WTC11 (cell line): Measurements from ENCODE around the gene ABHD11. TPM values are rescaled to one million over a fixed set of nuclear protein-coding genes. Genes with fewer than 3 reads are reported as not detected.

ENCODE experiments used
- ATAC-seq: fragments of 200-7000 bp; cut with Tn5 transposase; 2 replicates; pipeline ENCODE4 v1.10.0; 2021; ENCODE audit warnings: mild to moderate bottlenecking, moderate library complexity
- CTCF ChIA-PET: fragments of 300-600 bp; sonication (Branson Sonifier 250); formaldehyde crosslinking; loops from one replicate; lab custom pipeline; 2021; ENCODE audit warnings: antibody characterized with exemption; lab: Charles Lee
- POLR2A ChIA-PET: fragments of 350-600 bp; sonication (Branson Sonifier 250); formaldehyde crosslinking; loops from one replicate; lab custom pipeline; 2021; ENCODE audit warnings: antibody characterized with exemption; lab: Charles Lee
- DNase-seq: peaks from one replicate; pipeline ENCODE4 v3.0.0; 2021; ENCODE audit warnings: low spot score
- H3K27ac Mint-ChIP-seq: 2 replicates; pipeline ENCODE4 v1.8.0; 2021; ENCODE audit warnings: mixed read lengths
- H3K27me3 Mint-ChIP-seq: 2 replicates; pipeline ENCODE4 v1.8.0; 2021; ENCODE audit warnings: low read depth, mild to moderate bottlenecking, moderate library complexity, mixed read lengths
- H3K36me3 Mint-ChIP-seq: 2 replicates; pipeline ENCODE4 v1.8.0; 2021; ENCODE audit warnings: mixed read lengths
- H3K4me1 Mint-ChIP-seq: 2 replicates; pipeline ENCODE4 v1.8.0; 2022; ENCODE audit warnings: mixed read lengths
- H3K4me3 Mint-ChIP-seq: 2 replicates; pipeline ENCODE4 v1.8.0; 2021; ENCODE audit warnings: mild to moderate bottlenecking, moderate library complexity, mixed read lengths
- H3K9me3 Mint-ChIP-seq: 2 replicates; pipeline ENCODE4 v1.8.0; 2021; ENCODE audit warnings: mixed read lengths
- ATF6 ChIP-seq: sonication (generic); formaldehyde crosslinking; IDR thresholded peaks from 2 replicates; pipeline ENCODE4 v1.8.1; 2023; ENCODE audit warnings: mild to moderate bottlenecking, missing genetic modification reagents
- CREM ChIP-seq: sonication (generic); formaldehyde crosslinking; IDR thresholded peaks from 2 replicates; pipeline ENCODE4 v1.8.1; 2022; ENCODE audit warnings: mild to moderate bottlenecking, missing genetic modification reagents, moderate library complexity
- GABPB1 ChIP-seq: sonication (generic); formaldehyde crosslinking; IDR thresholded peaks from 2 replicates; pipeline ENCODE4 v1.8.1; 2023; ENCODE audit warnings: mild to moderate bottlenecking, missing genetic modification reagents
- NFE2L1 ChIP-seq: sonication (generic); formaldehyde crosslinking; IDR thresholded peaks from 2 replicates; pipeline ENCODE4 v1.8.1; 2023; ENCODE audit warnings: missing genetic modification reagents
- OVOL2 ChIP-seq: fragments of 250-450 bp; sonication (Bioruptor Pico); IDR thresholded peaks from 2 replicates; pipeline ENCODE4 v1.9.0; 2021; ENCODE audit warnings: mild to moderate bottlenecking, borderline replicate concordance
- PRRX2 ChIP-seq: fragments of 250-450 bp; sonication (Bioruptor Pico); IDR thresholded peaks from 2 replicates; pipeline ENCODE4 v1.8.0; 2021; ENCODE audit warnings: mild to moderate bottlenecking
- SOX15 ChIP-seq: fragments of 250-450 bp; sonication (Bioruptor Pico); IDR thresholded peaks from 2 replicates; pipeline ENCODE4 v1.9.0; 2021; ENCODE audit warnings: mild to moderate bottlenecking
- TEAD4 ChIP-seq: sonication (generic); formaldehyde crosslinking; IDR thresholded peaks from 2 replicates; pipeline ENCODE4 v1.8.0; 2022; ENCODE audit warnings: mild to moderate bottlenecking, missing genetic modification reagents
- ZNF232 ChIP-seq: sonication (generic); formaldehyde crosslinking; IDR thresholded peaks from 2 replicates; pipeline ENCODE4 v1.8.0; 2022; ENCODE audit warnings: mild to moderate bottlenecking, missing genetic modification reagents
- total RNA-seq: library from RNA; stranded (reverse); gene quantifications from 3 replicates; pipeline ENCODE4 v1.2.3, GENCODE V29; 2021
- TF ChIP-seq, protein P1 (sequence below): sonication (generic); formaldehyde crosslinking; IDR thresholded peaks from 2 replicates; pipeline ENCODE4 v1.8.0; 2022; ENCODE audit warnings: missing genetic modification reagents
- TF ChIP-seq, protein P2 (sequence below): sonication (generic); formaldehyde crosslinking; IDR thresholded peaks from 2 replicates; pipeline ENCODE4 v1.8.1; 2022; ENCODE audit warnings: missing genetic modification reagents, borderline replicate concordance
- TF ChIP-seq, protein P3 (sequence below): fragments of 250-450 bp; sonication (Bioruptor Pico); IDR thresholded peaks from 2 replicates; pipeline ENCODE4 v1.9.0; 2021; ENCODE audit warnings: mild to moderate bottlenecking
- TF ChIP-seq, protein P4 (sequence below): sonication (generic); formaldehyde crosslinking; IDR thresholded peaks from 2 replicates; pipeline ENCODE4 v1.8.1; 2023; ENCODE audit warnings: mild to moderate bottlenecking, missing genetic modification reagents, moderate library complexity
- TF ChIP-seq, protein P5 (sequence below): sonication (generic); formaldehyde crosslinking; IDR thresholded peaks from 2 replicates; pipeline ENCODE4 v1.8.0; 2023; ENCODE audit warnings: missing genetic modification reagents

The ABHD11 gene
- total RNA-seq, 1 experiment from 2014 or later, result 23.8 TPM

DNA sequence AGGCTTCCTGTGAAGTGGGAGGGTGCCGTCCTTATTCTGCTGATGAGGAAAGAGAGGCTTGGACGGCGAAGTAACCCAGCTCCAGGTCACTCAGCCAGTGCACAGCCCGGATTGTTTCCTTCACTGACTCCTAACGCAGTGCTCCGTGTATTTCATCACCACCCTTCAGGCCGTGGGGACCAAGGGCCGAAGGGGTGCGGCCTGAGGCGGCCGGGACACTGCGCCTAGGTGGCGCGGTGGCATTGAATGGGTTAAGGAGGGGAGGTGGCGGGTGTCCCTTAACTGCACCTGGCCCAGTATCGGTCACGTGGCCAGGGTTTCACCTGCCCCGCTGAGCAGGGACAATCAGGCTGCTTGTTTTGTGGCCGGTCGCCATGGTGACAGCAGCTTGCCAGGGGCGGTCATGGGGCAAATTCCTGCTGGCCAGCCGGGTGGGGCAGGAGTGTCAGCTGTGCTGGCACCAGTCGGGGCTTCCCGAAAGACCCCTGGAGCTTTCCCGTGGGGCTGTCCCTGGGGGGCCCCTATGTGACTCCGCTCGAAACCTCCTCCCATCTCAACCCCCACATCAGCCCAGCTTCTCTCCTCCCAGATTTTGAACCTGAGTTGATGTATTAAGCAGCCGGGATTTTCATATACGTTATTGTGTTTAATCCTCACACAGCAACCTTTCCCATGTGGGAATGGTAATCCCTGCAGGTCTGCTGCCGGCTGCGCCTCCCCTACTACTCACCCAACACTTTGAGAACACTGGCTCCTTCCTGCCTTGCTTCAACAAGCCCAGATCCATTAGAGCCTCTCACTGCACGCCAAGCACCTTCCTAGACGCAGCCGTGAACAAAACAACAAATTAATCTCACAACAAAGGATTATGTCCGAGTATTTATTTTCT lies 4.4 kb upstream of the ABHD11 start (continued):
- TF ChIP-seq, protein P1, sequence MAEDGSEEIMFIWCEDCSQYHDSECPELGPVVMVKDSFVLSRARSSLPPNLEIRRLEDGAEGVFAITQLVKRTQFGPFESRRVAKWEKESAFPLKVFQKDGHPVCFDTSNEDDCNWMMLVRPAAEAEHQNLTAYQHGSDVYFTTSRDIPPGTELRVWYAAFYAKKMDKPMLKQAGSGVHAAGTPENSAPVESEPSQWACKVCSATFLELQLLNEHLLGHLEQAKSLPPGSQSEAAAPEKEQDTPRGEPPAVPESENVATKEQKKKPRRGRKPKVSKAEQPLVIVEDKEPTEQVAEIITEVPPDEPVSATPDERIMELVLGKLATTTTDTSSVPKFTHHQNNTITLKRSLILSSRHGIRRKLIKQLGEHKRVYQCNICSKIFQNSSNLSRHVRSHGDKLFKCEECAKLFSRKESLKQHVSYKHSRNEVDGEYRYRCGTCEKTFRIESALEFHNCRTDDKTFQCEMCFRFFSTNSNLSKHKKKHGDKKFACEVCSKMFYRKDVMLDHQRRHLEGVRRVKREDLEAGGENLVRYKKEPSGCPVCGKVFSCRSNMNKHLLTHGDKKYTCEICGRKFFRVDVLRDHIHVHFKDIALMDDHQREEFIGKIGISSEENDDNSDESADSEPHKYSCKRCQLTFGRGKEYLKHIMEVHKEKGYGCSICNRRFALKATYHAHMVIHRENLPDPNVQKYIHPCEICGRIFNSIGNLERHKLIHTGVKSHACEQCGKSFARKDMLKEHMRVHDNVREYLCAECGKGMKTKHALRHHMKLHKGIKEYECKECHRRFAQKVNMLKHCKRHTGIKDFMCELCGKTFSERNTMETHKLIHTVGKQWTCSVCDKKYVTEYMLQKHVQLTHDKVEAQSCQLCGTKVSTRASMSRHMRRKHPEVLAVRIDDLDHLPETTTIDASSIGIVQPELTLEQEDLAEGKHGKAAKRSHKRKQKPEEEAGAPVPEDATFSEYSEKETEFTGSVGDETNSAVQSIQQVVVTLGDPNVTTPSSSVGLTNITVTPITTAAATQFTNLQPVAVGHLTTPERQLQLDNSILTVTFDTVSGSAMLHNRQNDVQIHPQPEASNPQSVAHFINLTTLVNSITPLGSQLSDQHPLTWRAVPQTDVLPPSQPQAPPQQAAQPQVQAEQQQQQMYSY (CRISPR knock-in tag), result no peak
- no peak for TF ChIP-seq ZNF232
- TF ChIP-seq, protein P2, sequence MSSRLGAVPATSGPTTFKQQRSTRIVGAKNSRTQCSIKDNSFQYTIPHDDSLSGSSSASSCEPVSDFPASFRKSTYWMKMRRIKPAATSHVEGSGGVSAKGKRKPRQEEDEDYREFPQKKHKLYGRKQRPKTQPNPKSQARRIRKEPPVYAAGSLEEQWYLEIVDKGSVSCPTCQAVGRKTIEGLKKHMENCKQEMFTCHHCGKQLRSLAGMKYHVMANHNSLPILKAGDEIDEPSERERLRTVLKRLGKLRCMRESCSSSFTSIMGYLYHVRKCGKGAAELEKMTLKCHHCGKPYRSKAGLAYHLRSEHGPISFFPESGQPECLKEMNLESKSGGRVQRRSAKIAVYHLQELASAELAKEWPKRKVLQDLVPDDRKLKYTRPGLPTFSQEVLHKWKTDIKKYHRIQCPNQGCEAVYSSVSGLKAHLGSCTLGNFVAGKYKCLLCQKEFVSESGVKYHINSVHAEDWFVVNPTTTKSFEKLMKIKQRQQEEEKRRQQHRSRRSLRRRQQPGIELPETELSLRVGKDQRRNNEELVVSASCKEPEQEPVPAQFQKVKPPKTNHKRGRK (CRISPR knock-in tag), result no peak
- TF ChIP-seq, protein P3, sequence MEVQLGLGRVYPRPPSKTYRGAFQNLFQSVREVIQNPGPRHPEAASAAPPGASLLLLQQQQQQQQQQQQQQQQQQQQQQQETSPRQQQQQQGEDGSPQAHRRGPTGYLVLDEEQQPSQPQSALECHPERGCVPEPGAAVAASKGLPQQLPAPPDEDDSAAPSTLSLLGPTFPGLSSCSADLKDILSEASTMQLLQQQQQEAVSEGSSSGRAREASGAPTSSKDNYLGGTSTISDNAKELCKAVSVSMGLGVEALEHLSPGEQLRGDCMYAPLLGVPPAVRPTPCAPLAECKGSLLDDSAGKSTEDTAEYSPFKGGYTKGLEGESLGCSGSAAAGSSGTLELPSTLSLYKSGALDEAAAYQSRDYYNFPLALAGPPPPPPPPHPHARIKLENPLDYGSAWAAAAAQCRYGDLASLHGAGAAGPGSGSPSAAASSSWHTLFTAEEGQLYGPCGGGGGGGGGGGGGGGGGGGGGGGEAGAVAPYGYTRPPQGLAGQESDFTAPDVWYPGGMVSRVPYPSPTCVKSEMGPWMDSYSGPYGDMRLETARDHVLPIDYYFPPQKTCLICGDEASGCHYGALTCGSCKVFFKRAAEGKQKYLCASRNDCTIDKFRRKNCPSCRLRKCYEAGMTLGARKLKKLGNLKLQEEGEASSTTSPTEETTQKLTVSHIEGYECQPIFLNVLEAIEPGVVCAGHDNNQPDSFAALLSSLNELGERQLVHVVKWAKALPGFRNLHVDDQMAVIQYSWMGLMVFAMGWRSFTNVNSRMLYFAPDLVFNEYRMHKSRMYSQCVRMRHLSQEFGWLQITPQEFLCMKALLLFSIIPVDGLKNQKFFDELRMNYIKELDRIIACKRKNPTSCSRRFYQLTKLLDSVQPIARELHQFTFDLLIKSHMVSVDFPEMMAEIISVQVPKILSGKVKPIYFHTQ (CRISPR knock-in tag), result peak; percentile 78; the same call in 1 of the 2 replicates
- TF ChIP-seq, protein P4, sequence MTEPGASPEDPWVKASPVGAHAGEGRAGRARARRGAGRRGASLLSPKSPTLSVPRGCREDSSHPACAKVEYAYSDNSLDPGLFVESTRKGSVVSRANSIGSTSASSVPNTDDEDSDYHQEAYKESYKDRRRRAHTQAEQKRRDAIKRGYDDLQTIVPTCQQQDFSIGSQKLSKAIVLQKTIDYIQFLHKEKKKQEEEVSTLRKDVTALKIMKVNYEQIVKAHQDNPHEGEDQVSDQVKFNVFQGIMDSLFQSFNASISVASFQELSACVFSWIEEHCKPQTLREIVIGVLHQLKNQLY (CRISPR knock-in tag), result no peak
- TF ChIP-seq NFE2L1 (CRISPR knock-in tag), result no peak; the same call in 1 of the 2 replicates
- no peak for TF ChIP-seq GABPB1
- TF ChIP-seq PRRX2 (CRISPR knock-in tag), result peak; percentile 50; the same call in 1 of the 2 replicates
- no peak for TF ChIP-seq OVOL2 (CRISPR knock-in tag)
- TF ChIP-seq SOX15 (CRISPR knock-in tag), result no peak
- TF ChIP-seq, protein P5, sequence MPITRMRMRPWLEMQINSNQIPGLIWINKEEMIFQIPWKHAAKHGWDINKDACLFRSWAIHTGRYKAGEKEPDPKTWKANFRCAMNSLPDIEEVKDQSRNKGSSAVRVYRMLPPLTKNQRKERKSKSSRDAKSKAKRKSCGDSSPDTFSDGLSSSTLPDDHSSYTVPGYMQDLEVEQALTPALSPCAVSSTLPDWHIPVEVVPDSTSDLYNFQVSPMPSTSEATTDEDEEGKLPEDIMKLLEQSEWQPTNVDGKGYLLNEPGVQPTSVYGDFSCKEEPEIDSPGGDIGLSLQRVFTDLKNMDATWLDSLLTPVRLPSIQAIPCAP (CRISPR knock-in tag), result no peak
- no peak for TF ChIP-seq ATF6 (CRISPR knock-in tag)

DNA sequence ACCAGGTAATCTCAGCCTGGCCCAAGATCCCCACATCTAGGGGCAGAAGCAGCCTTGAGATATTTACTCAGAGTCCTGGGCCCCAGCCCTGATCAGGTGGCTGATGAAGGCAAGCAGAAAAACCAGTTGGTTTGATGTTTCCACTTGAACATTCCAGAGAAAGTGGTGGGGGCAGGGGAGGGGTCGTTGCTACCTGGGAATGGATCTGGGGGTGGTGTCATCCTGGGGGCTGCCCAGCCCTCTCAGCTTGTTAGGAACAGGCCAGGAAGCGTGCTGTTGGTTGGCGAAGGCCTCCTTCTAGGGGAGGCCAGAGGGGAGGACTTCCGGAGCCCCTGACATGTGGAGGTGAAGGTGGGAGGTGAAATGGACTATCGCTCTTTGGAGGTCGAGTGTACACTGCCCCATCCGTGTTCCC lies 3.7 kb upstream of the ABHD11 start:
- ATAC-seq, result peak; percentile 5
- H3K4me1 Mint-ChIP-seq, result peaks cover 38% of the 10 kb centered on the region
- peak; percentile 83 for DNase-seq
- peak overlapping the region; percentile 99 for H3K27ac Mint-ChIP-seq
- POLR2A ChIA-PET, result interaction anchor here (0.5 to 7.5 kb wide), 7 partner anchors 8 to 100 kb away, joined by 3 to 91 read pairs (median 6); partner anchors contain the start of genes CLDN3, CLDN4 and METTL27
- H3K9me3 Mint-ChIP-seq, result no peaks in the 10 kb centered on the region
- CTCF ChIA-PET, result interaction anchor here (0.5 to 4.5 kb wide), 4 partner anchors 28 to 309 kb away, joined by 3 to 22 read pairs (median 4); partner anchors contain the start of gene CLDN3
- TF ChIP-seq CREM, result no peak
- 0 out of 2 replicates have a peak, but pooled peaks have one; percentile 17 for TF ChIP-seq TEAD4
- TF ChIP-seq, all 79 proteins: peak for 1
- H3K27me3 Mint-ChIP-seq, result peaks cover 32% of the 10 kb centered on the region
- H3K36me3 Mint-ChIP-seq, result no peaks in the 10 kb centered on the region; the same call in 1 of the 2 replicates
- H3K4me3 Mint-ChIP-seq, result peak overlapping the region; percentile 60
